HG03064 (cell line): ENCODE results near the gene HABP2.

Experiments used
- ATAC-seq: cut with Tn5 transposase; IDR thresholded peaks from one replicate; pipeline ENCODE4 v1.9.1; 2021; ENCODE audit warnings: low read depth; ENCODE audit not compliant: unreplicated experiment

The HABP2 gene

GRCh38 chr10:113625461-113626186 is 72.8 kb downstream of the HABP2 start:
- no peak for ATAC-seq

- ATAC-seq: no peak
Measured at GRCh38 chr10:113626809-113627355, 74.0 kb downstream of the HABP2 start.

DNA sequence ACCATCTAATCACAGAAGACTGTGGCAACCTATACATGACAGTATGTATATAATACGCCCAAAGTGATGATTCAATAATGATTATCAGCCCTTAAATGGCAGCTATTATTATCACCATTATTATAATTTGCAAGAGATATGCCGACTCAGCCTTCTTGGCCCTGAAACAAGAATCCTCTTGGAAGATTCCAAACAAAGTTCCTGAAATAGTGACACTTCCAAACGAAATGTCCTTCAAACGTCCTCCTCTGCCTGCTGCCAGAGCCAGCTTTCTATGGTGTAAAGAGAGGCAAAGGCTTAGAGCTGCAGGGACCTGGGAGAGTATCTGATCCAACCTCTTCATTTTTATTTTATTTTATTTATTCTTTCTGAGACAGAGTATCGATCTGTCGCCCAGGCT is 75.0 kb downstream of the HABP2 start:
- ATAC-seq: no peak

DNA sequence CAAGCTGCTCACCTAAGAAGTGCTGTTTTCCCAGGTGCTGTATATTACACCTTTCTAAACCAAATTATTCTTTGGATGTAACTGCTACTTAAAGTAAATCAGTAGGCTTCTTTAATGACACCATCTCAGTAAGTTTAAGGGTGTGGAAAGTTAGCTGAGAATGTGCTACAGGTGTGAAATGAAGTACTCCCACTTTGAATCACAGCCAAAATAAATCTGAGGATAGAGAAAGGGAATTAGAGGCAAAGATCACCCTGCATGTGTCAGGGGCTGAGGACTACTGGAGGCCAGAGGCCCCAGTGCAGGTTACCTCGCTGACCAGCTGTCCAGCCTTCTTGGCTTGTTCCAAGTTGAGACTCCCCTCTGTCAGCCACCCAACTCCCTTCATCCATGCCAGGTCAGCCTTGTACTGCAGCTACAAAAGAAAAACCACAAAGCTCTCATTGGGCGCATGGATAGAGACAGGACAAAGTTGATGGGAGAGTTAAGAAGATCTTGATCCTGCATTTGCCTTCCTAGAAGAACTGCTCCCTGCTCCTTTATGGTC is 75.8 kb downstream of the HABP2 start:
- no peak for ATAC-seq

GRCh38 chr10:113630929-113631533 is 78.2 kb downstream of the HABP2 start:
- no peak for ATAC-seq

DNA sequence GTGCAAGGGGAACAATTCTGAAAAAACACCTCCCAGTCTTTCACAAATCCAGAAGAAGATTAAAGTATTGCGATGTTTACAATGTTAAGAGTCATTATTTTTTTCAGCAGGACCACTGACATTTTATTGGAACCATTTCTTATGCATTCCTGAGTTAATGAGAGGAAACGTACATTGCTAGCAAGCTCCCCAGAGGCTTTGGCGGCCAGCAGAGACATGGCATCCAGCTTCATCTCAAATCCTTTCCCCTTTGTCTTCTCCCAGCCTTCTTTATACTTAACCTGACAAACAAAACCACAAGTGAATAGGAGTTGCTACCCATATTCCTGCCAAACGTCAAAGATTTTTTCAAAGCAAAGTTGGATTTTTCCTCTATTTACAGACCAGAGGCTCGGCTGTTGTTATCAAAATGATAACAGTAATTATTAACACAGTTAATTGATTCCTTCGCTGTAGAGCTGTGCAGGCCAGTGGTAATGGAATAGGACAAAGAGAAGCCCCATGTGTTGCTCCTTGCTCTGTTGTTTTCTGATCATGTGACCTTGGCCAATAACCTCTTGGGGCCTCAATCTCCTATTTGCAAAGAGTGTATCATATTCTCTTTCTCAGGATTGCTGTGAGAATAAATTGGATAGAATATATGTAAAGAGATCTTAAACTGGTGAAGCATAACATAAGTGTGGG is 79.0 kb downstream of the HABP2 start:
- no peak for ATAC-seq
